Liver (tissue), 3 donors: Measurements from ENCODE around the gene ETV6.

Experiments
- ATF3 ChIP-seq: IDR thresholded peaks from 2 replicates; pipeline ENCODE4 v1.6.1; 2016; ENCODE audit warnings: antibody characterized with exemption
- CTCF ChIP-seq: fragments of 150-350 bp; IDR thresholded peaks from 2 replicates; pipeline ENCODE4 v1.5.1; 2017; ENCODE audit warnings: improper control_type of control experiment, low read depth, low read length; ENCODE audit not compliant: missing input control
- EGR1 ChIP-seq, 2 donors: IDR thresholded peaks; 2 replicates each; pipeline ENCODE4 v1.6.1; 2016 to 2018; ENCODE audit warnings: antibody characterized with exemption in 2 of 2, low read depth in 2 of 2
- GABPA ChIP-seq, 2 donors: IDR thresholded peaks in 1 of 2; conservative IDR thresholded peaks in 1 of 2; 2 replicates each; pipeline ENCODE4 v1.6.1; 2016; ENCODE audit warnings: antibody characterized with exemption in 2 of 2, mild to moderate bottlenecking in 1 of 2, moderate library complexity in 1 of 2
- JUND ChIP-seq, 2 donors: IDR thresholded peaks; 2 replicates each; pipeline ENCODE4 v1.6.1; 2016; ENCODE audit warnings: antibody characterized with exemption in 2 of 2
- MAX ChIP-seq: IDR thresholded peaks from 2 replicates; pipeline ENCODE4 v1.6.1; 2016; ENCODE audit warnings: antibody characterized with exemption
- RAD21 ChIP-seq, 2 donors: IDR thresholded peaks; 2 replicates each; pipeline ENCODE4 v1.6.1; 2016; ENCODE audit warnings: antibody characterized with exemption in 2 of 2, mild to moderate bottlenecking in 2 of 2
- REST ChIP-seq: IDR thresholded peaks from 2 replicates; pipeline ENCODE4 v1.6.1; 2016; ENCODE audit warnings: antibody characterized with exemption, mild to moderate bottlenecking
- RXRA ChIP-seq, 2 donors: IDR thresholded peaks; 2 replicates each; pipeline ENCODE4 v1.6.1; 2017 to 2018; ENCODE audit warnings: antibody characterized with exemption in 2 of 2, mild to moderate bottlenecking in 1 of 2
- SP1 ChIP-seq: IDR thresholded peaks from 2 replicates; pipeline ENCODE4 v1.6.1; 2018; ENCODE audit warnings: antibody characterized with exemption, mild to moderate bottlenecking
- YY1 ChIP-seq: IDR thresholded peaks from 2 replicates; pipeline ENCODE4 v1.6.1; 2016; ENCODE audit warnings: antibody characterized with exemption, mild to moderate bottlenecking
- donor health status: healthy.
- donor health status: healthy.

- TF ChIP-seq RXRA (IDR thresholded peaks at IDR 0.05) (no peak), JUND (IDR thresholded peaks at IDR 0.05) (no peak), SP1 (no peak), REST (no peak), CTCF (no peak), RAD21 (IDR thresholded peaks at IDR 0.05) (no peak), EGR1 (IDR thresholded peaks at IDR 0.05; ENCODE audit: low read depth in 2 of 2) (no peak), MAX (no peak), YY1 (no peak), ATF3 (no peak), GABPA (IDR thresholded peaks at IDR 0.05 in 1 of 2, conservative IDR thresholded peaks at IDR 0.05 in 1 of 2) (no peak)
Observed at GRCh38 chr12:11705010-11705409, 55.5 kb downstream of the ETV6 start.
